Esophagus mucosa (tissue), 1 donor: ENCODE measurements around the gene IL11. TPM values are rescaled to one million over a fixed set of nuclear protein-coding genes. Genes with fewer than 3 reads are reported as not detected.

ENCODE experiments used
- ATAC-seq: fragments of 200-7000 bp; cut with Tn5 transposase; one replicate; pipeline ENCODE4 v1.9.1; 2020
- total RNA-seq: library from RNA; stranded (reverse); gene quantifications from one replicate; pipeline ENCODE4 v1.2.4, GENCODE V29; 2023
- donor health status: DM: yes; HTN: yes; CAD: no.

Gene IL11
- total RNA-seq, 1 donor from 2014 or later, result 0.24 TPM

GRCh38 chr19:55391191-55391670, 21.0 kb upstream of the IL11 start:
- ATAC-seq, result peak; percentile 24

DNA sequence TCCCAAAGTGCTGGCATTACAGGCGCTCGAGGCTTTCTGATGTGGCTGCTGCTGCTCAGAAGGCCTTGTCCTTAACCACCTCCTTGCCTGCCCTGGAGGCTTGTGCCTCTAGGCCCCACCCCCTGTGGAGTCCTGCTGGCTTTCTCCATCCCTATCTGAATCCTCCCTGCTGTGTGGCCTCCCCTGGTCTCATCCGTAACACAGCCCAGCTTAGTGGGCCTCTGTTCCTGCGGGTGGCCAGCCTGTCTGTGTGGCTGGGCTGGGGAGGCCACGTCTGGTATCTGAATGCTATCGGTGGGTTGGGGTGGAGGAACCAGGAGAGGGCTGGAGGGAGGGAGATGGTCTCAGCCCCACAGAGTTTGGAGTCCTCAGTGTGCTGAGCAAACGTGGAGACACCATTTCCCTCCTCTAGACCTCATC, 20.2 kb upstream of the IL11 start:
- ATAC-seq, result no peak

DNA sequence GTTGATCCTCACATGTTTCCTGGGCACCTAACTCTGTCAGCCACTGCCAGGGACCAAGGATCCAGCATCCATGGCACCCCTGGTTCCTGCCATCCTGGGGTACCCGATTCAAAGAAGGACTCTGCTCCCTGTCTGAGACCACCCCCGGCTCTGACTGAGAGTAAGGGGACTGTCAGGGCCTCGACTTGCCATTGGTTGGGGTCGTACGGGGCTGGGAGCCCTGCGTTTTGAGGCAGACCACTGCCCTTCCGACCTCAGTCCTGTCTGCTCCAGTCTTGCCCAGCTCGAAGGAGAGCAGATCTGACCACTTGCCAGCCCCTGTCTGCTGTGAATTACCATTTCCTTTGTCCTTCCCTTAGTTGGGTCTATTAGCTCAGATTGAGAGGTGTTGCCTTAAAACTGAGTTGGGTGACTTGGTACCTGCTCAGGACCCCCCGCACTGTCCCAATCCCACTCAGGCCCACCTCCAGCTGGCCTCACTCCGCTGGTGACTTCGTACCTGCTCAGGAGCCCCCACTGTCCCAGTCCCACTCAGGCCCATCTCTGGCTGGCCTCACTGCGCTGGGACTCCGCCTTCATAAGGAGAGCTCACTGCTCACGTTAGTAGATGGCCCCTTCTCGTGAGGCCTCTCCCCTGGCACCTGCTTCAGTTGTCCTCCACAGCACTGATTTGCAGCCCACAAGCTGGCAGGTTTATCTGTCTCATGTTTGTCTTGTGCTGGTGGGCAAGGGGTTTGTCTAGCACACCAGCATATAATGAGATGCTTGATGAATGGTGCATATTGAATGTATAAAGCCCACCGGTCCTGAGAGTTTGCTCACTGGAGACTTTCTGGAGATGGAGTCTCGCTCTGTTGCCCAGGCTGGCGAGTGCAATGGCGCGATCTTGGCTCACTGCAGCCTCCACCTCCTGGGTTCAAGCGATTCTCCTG, 19.4 kb upstream of the IL11 start:
- no peak for ATAC-seq

DNA sequence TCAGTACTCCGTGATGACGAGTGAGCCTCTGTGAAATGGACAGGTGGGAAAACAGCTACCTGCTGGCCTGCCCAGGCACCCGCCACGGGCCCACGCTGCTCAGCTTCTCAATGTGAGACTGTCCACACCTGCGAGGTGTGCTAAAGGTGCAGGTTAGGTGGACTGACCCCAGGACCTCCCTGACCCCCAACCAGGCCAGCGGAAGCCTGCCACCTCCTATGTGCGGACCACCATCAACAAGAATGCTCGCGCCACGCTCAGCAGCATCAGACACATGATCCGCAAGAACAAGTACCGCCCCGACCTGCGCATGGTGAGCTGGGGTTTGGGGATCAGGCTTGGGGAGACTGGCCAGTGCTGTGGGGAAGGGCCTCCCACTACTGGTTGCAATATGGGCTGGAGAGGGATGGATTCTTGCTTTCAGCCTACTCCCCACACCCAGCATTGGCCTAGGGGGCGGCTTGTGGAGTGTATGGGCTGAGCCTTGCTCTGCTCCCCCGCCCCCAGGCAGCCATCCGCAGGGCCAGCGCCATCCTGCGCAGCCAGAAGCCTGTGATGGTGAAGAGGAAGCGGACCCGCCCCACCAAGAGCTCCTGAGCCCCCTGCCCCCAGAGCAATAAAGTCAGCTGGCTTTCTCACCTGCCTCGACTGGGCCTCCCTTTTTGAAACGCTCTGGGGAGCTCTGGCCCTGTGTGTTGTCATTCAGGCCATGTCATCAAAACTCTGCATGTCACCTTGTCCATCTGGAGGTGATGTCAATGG, 17.7 kb upstream of the IL11 start:
- ATAC-seq, result no peak

DNA sequence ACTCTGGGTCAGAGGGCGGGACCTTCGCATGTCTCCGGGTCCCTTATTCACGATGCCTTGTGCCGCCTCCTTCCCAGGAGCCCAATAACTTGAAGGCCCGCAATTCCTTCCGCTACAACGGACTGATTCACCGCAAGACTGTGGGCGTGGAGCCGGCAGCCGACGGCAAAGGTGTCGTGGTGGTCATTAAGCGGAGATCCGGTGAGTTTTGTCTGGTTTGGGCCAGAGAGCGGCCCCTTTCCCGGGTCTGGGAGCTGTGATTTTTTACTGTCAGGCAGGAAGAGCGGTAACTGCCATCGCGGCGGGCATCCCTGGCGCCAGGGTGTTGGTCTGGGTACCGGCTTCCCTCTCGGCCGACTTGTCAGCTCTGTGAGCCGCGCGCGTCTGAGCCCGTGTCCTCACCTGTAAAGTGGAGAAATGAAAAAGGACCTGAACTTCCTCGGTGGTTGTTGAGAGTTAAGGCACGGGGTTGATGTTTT, 16.3 kb upstream of the IL11 start:
- no peak for ATAC-seq

GRCh38 chr19:55385724-55386492, 15.6 kb upstream of the IL11 start, which contains the start of gene RPL28:
TSS of gene RPL28 (plus strand) at chr19:55385932. CDS start at chr19:55386358, 426 bp downstream.
- ATAC-seq, result peak; percentile 81

GRCh38 chr19:55384920-55385723, 14.9 kb upstream of the IL11 start:
- ATAC-seq, result peak; percentile 80

GRCh38 chr19:55384131-55384919, 14.1 kb upstream of the IL11 start, which contains the start of gene TMEM238:
TSS of gene TMEM238 (minus strand) at chr19:55384292. CDS start at chr19:55384259, 33 bp downstream.
- ATAC-seq, result peak; percentile 50

DNA sequence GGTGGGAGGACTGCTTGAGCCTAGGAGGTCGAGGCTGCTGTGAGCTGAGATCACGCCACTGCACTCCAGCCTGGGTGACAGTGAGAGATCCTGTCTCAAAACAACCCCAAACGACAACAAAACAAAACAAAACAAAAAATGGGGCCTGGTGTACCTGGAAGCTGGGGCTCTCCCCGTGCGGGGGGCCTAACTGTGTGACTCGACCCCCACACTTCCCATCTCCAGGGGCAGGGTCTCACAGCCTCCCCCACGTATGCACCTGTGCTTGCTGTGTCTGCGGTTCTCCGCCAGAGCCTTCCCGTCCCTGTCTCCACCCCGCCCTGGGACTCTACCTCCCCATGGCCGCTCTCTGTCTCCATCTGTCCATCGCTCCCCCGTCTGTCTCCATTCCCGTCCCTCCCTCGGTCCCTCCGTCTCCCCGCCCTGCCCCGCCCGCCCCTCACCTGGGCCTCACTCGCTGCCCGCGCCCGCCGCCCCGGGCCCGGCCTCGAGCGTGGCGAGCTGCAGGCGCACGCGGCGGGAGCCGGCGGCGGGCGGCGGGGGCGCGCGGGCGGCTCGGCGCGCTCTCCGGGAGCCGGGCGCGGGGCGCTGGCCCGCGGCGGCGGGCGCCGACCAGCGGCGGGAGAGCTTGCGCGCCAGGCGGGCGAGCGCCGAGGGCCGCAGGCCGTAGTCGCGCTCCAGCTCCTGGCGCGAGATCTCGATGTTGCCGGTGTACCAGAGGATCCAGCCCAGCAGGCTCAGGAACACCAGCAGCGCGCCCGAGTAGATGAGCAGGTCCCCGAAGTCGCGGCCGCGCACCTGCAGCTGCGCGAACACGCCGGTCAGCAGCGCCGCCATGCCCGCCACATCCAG, 13.2 kb upstream of the IL11 start:
- peak; percentile 15 for ATAC-seq

GRCh38 chr19:55382522-55383054, 12.3 kb upstream of the IL11 start:
- no peak for ATAC-seq

- ATAC-seq, result no peak
These were observed 11.8 kb upstream of the IL11 start for GRCh38 chr19:55382013-55382412.

GRCh38 chr19:55379174-55379573, 8.9 kb upstream of the IL11 start:
- no peak for ATAC-seq

DNA sequence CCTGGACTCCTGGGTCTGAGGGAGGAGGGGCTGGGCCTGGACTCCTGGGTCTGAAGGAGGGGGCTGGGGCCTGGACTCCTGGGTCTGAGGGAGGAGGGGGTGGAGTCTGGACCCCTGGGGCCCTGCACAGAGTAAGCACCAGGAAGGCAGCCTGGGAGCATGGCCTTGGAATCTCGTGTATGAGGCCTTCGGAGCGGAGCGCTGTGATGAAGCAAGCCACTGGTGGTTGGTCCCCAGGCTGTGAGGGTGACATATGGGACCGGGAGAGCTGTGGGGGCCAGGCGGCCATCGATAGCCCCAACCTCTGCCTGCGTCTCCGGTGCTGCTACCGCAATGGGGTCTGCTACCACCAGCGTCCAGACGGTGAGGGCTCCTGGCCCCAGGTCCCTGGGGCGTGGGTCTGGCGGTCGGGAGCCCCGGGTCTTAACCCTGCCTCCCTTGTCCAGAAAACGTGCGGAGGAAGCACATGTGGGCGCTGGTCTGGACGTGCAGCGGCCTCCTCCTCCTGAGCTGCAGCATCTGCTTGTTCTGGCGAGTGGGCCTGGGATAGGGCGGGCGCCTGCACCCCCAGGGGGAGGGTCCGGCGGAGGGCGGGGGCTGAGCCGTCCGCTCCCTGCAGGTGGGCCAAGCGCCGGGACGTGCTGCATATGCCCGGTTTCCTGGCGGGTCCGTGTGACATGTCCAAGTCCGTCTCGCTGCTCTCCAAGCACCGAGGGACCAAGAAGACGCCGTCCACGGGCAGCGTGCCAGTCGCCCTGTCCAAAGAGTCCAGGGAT, 7.3 kb upstream of the IL11 start:
- no peak for ATAC-seq

DNA sequence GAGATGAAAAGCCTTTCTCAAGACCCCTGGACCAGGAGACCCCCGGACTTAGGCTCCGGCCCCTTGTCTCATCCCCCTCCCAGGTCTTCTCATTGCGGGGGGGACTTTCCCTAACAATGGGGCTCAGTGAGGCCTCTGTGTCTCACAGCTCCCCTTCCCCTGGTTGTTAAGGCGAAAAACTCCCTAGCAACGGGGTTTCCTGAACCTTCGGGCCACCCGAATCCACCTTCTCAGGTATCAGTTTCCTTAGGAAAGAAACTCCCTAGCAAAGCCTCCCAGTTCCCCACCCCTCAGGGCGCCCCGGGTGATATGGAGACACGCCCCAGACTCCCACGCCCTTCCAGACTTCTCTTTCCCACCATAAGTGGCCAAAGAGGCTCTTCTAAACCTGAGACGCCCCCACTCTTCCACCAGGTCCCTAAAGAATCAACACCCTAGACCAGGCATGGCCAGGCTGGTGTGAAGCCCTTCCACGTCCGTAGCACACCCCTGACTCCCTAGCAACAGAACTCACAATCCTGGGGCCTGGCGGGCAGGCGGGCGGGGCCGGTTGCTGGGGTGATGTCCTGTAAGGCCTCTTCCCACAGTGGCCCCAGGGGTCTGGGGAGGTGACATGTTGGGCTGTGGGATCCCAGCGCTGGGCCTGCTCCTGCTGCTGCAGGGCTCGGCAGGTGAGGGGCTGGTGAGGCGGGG, 6.1 kb upstream of the IL11 start, which contains the start of gene TMEM190:
TSS of gene TMEM190 (plus strand) at position 586 of the 693 bp plus-strand sequence. CDS start at position 614, 28 bp downstream.
- peak; percentile 22 for ATAC-seq

- ATAC-seq, result no peak
These were observed 3.9 kb upstream of the IL11 start for GRCh38 chr19:55373993-55374757.

- ATAC-seq, result peak; percentile 16
These were observed 3.2 kb upstream of the IL11 start for GRCh38 chr19:55373306-55373992.
